K562 (cell line): ENCODE results near the gene ODAD3. TPM values are rescaled to one million over a fixed set of nuclear protein-coding genes. Genes with fewer than 3 reads are reported as not detected.

Source experiments
- ARID1B ChIP-seq: fragments of 450-650 bp; IDR thresholded peaks from 2 replicates; pipeline ENCODE4 v1.6.1; 2016; ENCODE audit warnings: antibody characterized with exemption, mild to moderate bottlenecking, inconsistent platforms
- CBFA2T3 ChIP-seq: fragments of 450-650 bp; IDR thresholded peaks from 2 replicates; pipeline ENCODE4 v1.6.1; 2017
- E2F3 ChIP-seq: fragments of 250-450 bp; sonication (Bioruptor Pico); IDR thresholded peaks from 2 replicates; pipeline ENCODE4 v1.4.0; 2020; ENCODE audit warnings: mild to moderate bottlenecking
- EGR1 ChIP-seq: fragments of 450-650 bp; conservative IDR thresholded peaks from 2 replicates; pipeline ENCODE4 v1.6.1; 2017; ENCODE audit warnings: mild to moderate bottlenecking
- ETV5 ChIP-seq: sonication (generic); formaldehyde crosslinking; IDR thresholded peaks from 2 replicates; pipeline ENCODE4 v1.4.0; 2020; ENCODE audit warnings: low read depth, mild to moderate bottlenecking, missing genetic modification reagents
- GABPA ChIP-seq: fragments of 200-800 bp; sonication (Bioruptor generic); conservative IDR thresholded peaks from 2 replicates; pipeline ENCODE4 v1.6.1; 2016; ENCODE audit warnings: low read depth, missing genetic modification characterization, missing compliant biosample characterization
- LCOR ChIP-seq: sonication (generic); formaldehyde crosslinking; IDR thresholded peaks from 2 replicates; pipeline ENCODE4 v1.8.0; 2022; ENCODE audit warnings: mild to moderate bottlenecking, missing genetic modification reagents
- MCM3 ChIP-seq: fragments of 450-650 bp; IDR thresholded peaks from 2 replicates; pipeline ENCODE4 v1.6.1; 2016
- MTA3 ChIP-seq: fragments of 450-650 bp; formaldehyde crosslinking; IDR thresholded peaks from 2 replicates; pipeline ENCODE4 v1.6.1; 2017; ENCODE audit warnings: mild to moderate bottlenecking, borderline replicate concordance
- MXI1 ChIP-seq: IDR thresholded peaks from 2 replicates; pipeline ENCODE4 v1.6.1; 2011; ENCODE audit warnings: low read depth, mild to moderate bottlenecking, improper control_type of control experiment, low read length
- POLR2B ChIP-seq: fragments of 450-650 bp; IDR thresholded peaks from 2 replicates; pipeline ENCODE4 v1.6.1; 2018; ENCODE audit warnings: low read depth; ENCODE audit not compliant: partially characterized antibody
- SAFB ChIP-seq: fragments of 200-400 bp; formaldehyde crosslinking; IDR thresholded peaks from 2 replicates; pipeline ENCODE4 v1.6.1; 2017; ENCODE audit warnings: low read depth, low read length, borderline replicate concordance
- SMAD2 ChIP-seq: fragments of 150-350 bp; IDR thresholded peaks from 2 replicates; pipeline ENCODE4 v1.6.1; 2014; ENCODE audit warnings: low read depth, mild to moderate bottlenecking, low read length
- TFAP4 ChIP-seq: sonication (generic); formaldehyde crosslinking; IDR thresholded peaks from 2 replicates; pipeline ENCODE4 v1.8.0; 2022; ENCODE audit warnings: missing genetic modification reagents, mild to moderate bottlenecking, moderate library complexity, borderline replicate concordance
- TRIM25 ChIP-seq: fragments of 450-650 bp; IDR thresholded peaks from 2 replicates; pipeline ENCODE4 v1.7.0; 2016; ENCODE audit warnings: borderline replicate concordance
- ZNF12 ChIP-seq: sonication (generic); formaldehyde crosslinking; IDR thresholded peaks from 2 replicates; pipeline ENCODE4 v1.4.0; 2020; ENCODE audit warnings: mild to moderate bottlenecking, missing genetic modification reagents
- ZNF184 ChIP-seq: sonication (generic); formaldehyde crosslinking; IDR thresholded peaks from 2 replicates; pipeline ENCODE4 v1.5.0; 2020; ENCODE audit warnings: missing genetic modification reagents
- ZNF282 ChIP-seq: sonication (generic); formaldehyde crosslinking; IDR thresholded peaks from 2 replicates; pipeline ENCODE4 v1.8.1; 2023; ENCODE audit warnings: missing genetic modification reagents
- ZNF511 ChIP-seq: sonication (generic); formaldehyde crosslinking; IDR thresholded peaks from 2 replicates; pipeline ENCODE4 v1.8.0; 2022; ENCODE audit warnings: mild to moderate bottlenecking, missing genetic modification reagents
- polyA plus RNA-seq, 8 experiments: library from polyadenylated mRNA; depleted of rRNA in 4 of 8; stranded (reverse) in 5 of 8; unstranded in 3 of 8; fragments of >200 nt; fragmentation: Nextera tagmentation in 2 of 8; fragmentation: Illumina TruSeq in 1 of 8; extraction: Ambion mirVana in 2 of 8; extraction: Trizol in 1 of 8; gene quantifications; 2 replicates each; pipeline versions ENCODE4 v1.2.1 to v1.2.3, GENCODE V29; 2011 to 2014; ENCODE audit warnings: inconsistent platforms in 1 of 8, missing spikeins in 1 of 8
- total RNA-seq, 7 experiments: library from RNA; depleted of rRNA in 6 of 7; stranded (reverse); fragments of >200 nt in 6 of 7; fragmentation: Illumina TruSeq in 2 of 7; extraction: Trizol in 2 of 7; gene quantifications; 2 replicates each; pipeline versions ENCODE4 v1.2.1 to v1.2.3, GENCODE V29; 2011 to 2021; ENCODE audit warnings: low replicate concordance in 1 of 7
- TF ChIP-seq, protein P1 (sequence below): fragments of 450-650 bp; IDR thresholded peaks from 2 replicates; pipeline ENCODE4 v1.6.1; 2016; ENCODE audit warnings: low read depth, mild to moderate bottlenecking, moderate library complexity
- TF ChIP-seq, protein P2 (sequence below): fragments of 200-400 bp; formaldehyde crosslinking; IDR thresholded peaks from 2 replicates; pipeline ENCODE4 v1.6.1; 2017; ENCODE audit warnings: mild to moderate bottlenecking, low read depth, low read length, moderate library complexity
- TF ChIP-seq, protein P3 (sequence below): IDR thresholded peaks from 2 replicates; pipeline ENCODE4 v1.6.1; 2011; ENCODE audit not compliant: insufficient read length; ENCODE audit errors: extremely low read depth

Gene ODAD3
- total and polyA plus RNA-seq, 9 of the 15 experiments (the other 6 are each of a cell fraction or from before 2014, with no cell fraction given), result 0.07 to 0.72 (median 0.14) TPM; not detected in 2

DNA sequence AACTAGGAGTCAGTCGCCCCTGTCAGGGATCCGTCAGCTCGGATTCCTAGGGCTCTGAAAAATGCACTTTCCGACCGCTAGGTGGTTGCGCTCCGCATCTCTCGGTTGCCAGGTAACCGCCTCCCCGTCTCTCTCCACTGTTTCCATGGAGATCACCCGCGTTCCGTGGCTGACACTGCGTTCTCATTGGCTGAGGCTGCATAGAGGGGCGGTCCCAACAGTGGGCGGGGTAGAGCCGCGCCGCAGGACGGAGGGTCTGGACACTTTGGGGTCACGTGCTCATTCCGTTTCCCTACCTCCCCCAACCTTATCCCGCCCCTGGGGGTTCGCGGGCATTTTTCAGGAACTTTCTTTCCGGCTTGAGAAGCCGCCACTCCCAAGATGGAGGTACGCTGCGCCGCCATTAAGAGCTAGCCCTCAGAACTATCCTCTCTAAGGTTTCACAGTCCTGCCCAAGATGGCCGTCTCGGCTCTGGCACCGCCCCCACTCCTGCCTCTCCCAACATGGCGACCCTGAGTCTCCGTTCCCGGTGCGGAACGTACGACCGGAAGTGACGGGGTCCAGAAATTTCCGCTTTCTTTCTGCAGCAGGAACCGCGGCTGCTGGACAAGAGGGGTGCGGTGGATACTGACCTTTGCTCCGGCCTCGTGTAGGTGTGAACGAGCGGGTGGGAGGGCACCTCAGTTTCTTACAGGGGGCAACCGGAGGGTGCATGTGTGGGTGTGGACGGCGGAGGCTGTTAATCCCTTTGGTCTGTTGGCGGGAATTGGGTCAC is at the start of gene ODAD3, which contains the start of gene PRKCSH (continued):
- peak; percentile 82; the same call in 1 of the 2 replicates for TF ChIP-seq TFAP4
- TF ChIP-seq, protein P1, sequence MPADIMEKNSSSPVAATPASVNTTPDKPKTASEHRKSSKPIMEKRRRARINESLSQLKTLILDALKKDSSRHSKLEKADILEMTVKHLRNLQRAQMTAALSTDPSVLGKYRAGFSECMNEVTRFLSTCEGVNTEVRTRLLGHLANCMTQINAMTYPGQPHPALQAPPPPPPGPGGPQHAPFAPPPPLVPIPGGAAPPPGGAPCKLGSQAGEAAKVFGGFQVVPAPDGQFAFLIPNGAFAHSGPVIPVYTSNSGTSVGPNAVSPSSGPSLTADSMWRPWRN, result peak; percentile 61; the same call in 1 of the 2 replicates
- no peak for TF ChIP-seq CBFA2T3
- TF ChIP-seq SAFB, result no peak
- TF ChIP-seq ZNF12, result no peak
- peak; percentile 66 for TF ChIP-seq POLR2B
- no peak for TF ChIP-seq SMAD2
- no peak for TF ChIP-seq ZNF282 (CRISPR knock-in tag)
- peak; percentile 76; the same call in 1 of the 2 replicates for TF ChIP-seq LCOR (CRISPR knock-in tag)
- TF ChIP-seq, protein P2, sequence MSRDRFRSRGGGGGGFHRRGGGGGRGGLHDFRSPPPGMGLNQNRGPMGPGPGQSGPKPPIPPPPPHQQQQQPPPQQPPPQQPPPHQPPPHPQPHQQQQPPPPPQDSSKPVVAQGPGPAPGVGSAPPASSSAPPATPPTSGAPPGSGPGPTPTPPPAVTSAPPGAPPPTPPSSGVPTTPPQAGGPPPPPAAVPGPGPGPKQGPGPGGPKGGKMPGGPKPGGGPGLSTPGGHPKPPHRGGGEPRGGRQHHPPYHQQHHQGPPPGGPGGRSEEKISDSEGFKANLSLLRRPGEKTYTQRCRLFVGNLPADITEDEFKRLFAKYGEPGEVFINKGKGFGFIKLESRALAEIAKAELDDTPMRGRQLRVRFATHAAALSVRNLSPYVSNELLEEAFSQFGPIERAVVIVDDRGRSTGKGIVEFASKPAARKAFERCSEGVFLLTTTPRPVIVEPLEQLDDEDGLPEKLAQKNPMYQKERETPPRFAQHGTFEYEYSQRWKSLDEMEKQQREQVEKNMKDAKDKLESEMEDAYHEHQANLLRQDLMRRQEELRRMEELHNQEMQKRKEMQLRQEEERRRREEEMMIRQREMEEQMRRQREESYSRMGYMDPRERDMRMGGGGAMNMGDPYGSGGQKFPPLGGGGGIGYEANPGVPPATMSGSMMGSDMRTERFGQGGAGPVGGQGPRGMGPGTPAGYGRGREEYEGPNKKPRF, result no peak
- TF ChIP-seq ZNF184 (CRISPR knock-in tag), result no peak
- peak; percentile 99 for TF ChIP-seq GABPA
- TF ChIP-seq ZNF511 (CRISPR knock-in tag), result 0 out of 2 replicates have a peak, but pooled peaks have one; percentile 10
- peak; percentile 66; the same call in 1 of the 2 replicates for TF ChIP-seq MTA3
- TF ChIP-seq ARID1B, result peak; percentile 19; the same call in 1 of the 2 replicates
- TF ChIP-seq E2F3 (CRISPR knock-in tag), result no peak; the same call in 1 of the 2 replicates
- no peak for TF ChIP-seq MCM3
- peak; percentile 95 for TF ChIP-seq MXI1
- TF ChIP-seq, protein P3, sequence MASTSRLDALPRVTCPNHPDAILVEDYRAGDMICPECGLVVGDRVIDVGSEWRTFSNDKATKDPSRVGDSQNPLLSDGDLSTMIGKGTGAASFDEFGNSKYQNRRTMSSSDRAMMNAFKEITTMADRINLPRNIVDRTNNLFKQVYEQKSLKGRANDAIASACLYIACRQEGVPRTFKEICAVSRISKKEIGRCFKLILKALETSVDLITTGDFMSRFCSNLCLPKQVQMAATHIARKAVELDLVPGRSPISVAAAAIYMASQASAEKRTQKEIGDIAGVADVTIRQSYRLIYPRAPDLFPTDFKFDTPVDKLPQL, result no peak
- TF ChIP-seq EGR1, result peak; percentile 81
- peak; percentile 86 for TF ChIP-seq ETV5 (CRISPR knock-in tag)
- TF ChIP-seq TRIM25, result 0 out of 2 replicates have a peak, but pooled peaks have one; percentile 58
